NT2/D1 (cell line): ENCODE results near the gene GNAL.

Source experiments
- SUZ12 ChIP-seq: IDR thresholded peaks from 2 replicates; pipeline ENCODE4 v1.6.1; 2011; ENCODE audit not compliant: insufficient read length, insufficient read depth; ENCODE audit errors: extremely low read depth
- YY1 ChIP-seq: IDR thresholded peaks from 2 replicates; pipeline ENCODE4 v1.6.1; 2011; ENCODE audit not compliant: insufficient read length, insufficient read depth

DNA sequence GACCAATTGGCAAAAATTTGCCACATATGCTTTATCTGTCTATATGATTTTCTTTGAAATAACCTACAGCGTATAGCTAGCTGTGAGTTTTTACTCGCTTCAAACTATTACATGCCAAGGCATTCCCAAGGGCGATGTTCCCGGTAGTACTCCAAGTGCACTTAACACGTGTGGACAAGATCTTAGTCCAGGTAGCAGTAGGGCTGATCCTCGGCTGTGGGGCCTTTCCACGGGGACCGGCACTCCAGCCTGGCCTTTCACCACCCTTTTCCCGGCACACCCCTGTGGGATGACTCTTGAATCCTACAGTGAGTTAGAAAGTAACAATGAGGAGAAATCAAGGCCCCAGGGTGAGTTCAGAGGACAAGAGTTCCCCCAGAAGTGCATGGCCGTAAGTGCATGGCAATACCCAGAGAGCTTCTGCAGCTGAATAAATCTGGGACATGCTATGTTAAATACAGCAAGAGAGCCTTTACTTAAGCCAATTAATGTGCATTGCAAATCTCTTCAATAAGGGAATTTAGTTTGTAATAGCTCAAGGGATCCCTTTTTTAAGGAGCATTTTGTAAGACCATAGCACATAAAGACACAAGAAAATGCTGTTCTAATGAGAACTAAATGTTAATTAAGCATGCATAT is 188.6 kb downstream of the GNAL start:
- TF ChIP-seq YY1 = no peak
- no peak for TF ChIP-seq SUZ12
